ENCODE measurements around the gene LIME1. TPM values are rescaled to one million over a fixed set of nuclear protein-coding genes. Genes with fewer than 3 reads are reported as not detected.

The LIME1 gene
- total and polyA plus RNA-seq, 2 donors (not counting 1 experiment from before 2014, with no cell fraction given): 0.68 to 3.5 TPM

DNA sequence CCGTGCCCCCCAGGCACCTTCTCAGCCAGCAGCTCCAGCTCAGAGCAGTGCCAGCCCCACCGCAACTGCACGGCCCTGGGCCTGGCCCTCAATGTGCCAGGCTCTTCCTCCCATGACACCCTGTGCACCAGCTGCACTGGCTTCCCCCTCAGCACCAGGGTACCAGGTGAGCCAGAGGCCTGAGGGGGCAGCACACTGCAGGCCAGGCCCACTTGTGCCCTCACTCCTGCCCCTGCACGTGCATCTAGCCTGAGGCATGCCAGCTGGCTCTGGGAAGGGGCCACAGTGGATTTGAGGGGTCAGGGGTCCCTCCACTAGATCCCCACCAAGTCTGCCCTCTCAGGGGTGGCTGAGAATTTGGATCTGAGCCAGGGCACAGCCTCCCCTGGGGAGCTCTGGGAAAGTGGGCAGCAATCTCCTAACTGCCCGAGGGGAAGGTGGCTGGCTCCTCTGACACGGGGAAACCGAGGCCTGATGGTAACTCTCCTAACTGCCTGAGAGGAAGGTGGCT is 39.1 kb upstream of the LIME1 start:
- Histone ChIP-seq H3K4me2 (ENCODE audit: extremely low read depth, insufficient read depth, low read length) (peak overlapping the region; percentile 25), H4K20me1 (ENCODE audit: control insufficient read depth, extremely low read depth, insufficient read depth, low read length) (no peaks in the 10 kb centered on the region), H3K27me3 (ENCODE audit: control insufficient read depth, insufficient read depth, low read length) (no peaks in the 10 kb centered on the region), H3K36me3 (ENCODE audit: control insufficient read depth, insufficient read depth, low read length) (peaks cover 29% of the 10 kb centered on the region), H3K4me1 (ENCODE audit: control insufficient read depth, extremely low read depth, insufficient read depth, low read length) (peaks cover 28% of the 10 kb centered on the region), H2AFZ (ENCODE audit: low read length) (no peak overlapping the region), H3K9me3 (ENCODE audit: control insufficient read depth, insufficient read depth, low read depth, low read length) (no peaks in the 10 kb centered on the region), H3K9ac (ENCODE audit: insufficient read depth, low read length) (no peak overlapping the region), H3K27ac (ENCODE audit: insufficient read depth, low read length) (peak overlapping the region; percentile 93), H3K79me2 (ENCODE audit: control insufficient read depth, insufficient read depth, low read length) (peaks cover 3% of the 10 kb centered on the region), H3K4me3 (replicated peaks in 1 of 4; ENCODE audit: control extremely low read depth in 1 of 4, insufficient read depth in 1 of 4, low read depth in 3 of 4, low read length in 4 of 4) (peak overlapping the region in 2 of 4 experiments; percentile 26 to 45)
- DNase-seq (ENCODE audit: low read depth in 2 of 2): no peak
- TF ChIP-seq, protein P1, sequence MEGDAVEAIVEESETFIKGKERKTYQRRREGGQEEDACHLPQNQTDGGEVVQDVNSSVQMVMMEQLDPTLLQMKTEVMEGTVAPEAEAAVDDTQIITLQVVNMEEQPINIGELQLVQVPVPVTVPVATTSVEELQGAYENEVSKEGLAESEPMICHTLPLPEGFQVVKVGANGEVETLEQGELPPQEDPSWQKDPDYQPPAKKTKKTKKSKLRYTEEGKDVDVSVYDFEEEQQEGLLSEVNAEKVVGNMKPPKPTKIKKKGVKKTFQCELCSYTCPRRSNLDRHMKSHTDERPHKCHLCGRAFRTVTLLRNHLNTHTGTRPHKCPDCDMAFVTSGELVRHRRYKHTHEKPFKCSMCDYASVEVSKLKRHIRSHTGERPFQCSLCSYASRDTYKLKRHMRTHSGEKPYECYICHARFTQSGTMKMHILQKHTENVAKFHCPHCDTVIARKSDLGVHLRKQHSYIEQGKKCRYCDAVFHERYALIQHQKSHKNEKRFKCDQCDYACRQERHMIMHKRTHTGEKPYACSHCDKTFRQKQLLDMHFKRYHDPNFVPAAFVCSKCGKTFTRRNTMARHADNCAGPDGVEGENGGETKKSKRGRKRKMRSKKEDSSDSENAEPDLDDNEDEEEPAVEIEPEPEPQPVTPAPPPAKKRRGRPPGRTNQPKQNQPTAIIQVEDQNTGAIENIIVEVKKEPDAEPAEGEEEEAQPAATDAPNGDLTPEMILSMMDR (conservative IDR thresholded peaks at IDR 0.05 in 1 of 2, IDR thresholded peaks at IDR 0.05 in 1 of 2; ENCODE audit: low read depth in 1 of 2, low read length in 2 of 2): no peak
- TF ChIP-seq EZH2 (IDR thresholded peaks at IDR 0.05; ENCODE audit: low read length, missing control alignments): no peak

DNA sequence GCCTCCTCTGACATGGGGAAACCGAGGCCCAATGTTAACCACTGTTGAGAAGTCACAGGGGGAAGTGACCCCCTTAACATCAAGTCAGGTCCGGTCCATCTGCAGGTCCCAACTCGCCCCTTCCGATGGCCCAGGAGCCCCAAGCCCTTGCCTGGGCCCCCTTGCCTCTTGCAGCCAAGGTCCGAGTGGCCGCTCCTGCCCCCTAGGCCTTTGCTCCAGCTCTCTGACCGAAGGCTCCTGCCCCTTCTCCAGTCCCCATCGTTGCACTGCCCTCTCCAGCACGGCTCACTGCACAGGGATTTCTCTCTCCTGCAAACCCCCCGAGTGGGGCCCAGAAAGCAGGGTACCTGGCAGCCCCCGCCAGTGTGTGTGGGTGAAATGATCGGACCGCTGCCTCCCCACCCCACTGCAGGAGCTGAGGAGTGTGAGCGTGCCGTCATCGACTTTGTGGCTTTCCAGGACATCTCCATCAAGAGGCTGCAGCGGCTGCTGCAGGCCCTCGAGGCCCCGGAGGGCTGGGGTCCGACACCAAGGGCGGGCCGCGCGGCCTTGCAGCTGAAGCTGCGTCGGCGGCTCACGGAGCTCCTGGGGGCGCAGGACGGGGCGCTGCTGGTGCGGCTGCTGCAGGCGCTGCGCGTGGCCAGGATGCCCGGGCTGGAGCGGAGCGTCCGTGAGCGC is 38.5 kb upstream of the LIME1 start:
- Histone ChIP-seq H4K20me1 (ENCODE audit: control insufficient read depth, extremely low read depth, insufficient read depth, low read length) (no peaks in the 10 kb centered on the region), H3K4me3 (replicated peaks in 1 of 4; ENCODE audit: control extremely low read depth in 1 of 4, insufficient read depth in 1 of 4, low read depth in 3 of 4, low read length in 4 of 4) (no peak overlapping the region), H3K27ac (ENCODE audit: insufficient read depth, low read length) (peak overlapping the region; percentile 93), H3K4me1 (ENCODE audit: control insufficient read depth, extremely low read depth, insufficient read depth, low read length) (peaks cover 28% of the 10 kb centered on the region), H3K27me3 (ENCODE audit: control insufficient read depth, insufficient read depth, low read length) (no peaks in the 10 kb centered on the region), H3K4me2 (ENCODE audit: extremely low read depth, insufficient read depth, low read length) (no peak overlapping the region), H3K79me2 (ENCODE audit: control insufficient read depth, insufficient read depth, low read length) (peaks cover 3% of the 10 kb centered on the region), H3K36me3 (ENCODE audit: control insufficient read depth, insufficient read depth, low read length) (peaks cover 29% of the 10 kb centered on the region), H3K9ac (ENCODE audit: insufficient read depth, low read length) (no peak overlapping the region), H2AFZ (ENCODE audit: low read length) (no peak overlapping the region), H3K9me3 (ENCODE audit: control insufficient read depth, insufficient read depth, low read depth, low read length) (no peaks in the 10 kb centered on the region)
- TF ChIP-seq, protein P1 (conservative IDR thresholded peaks at IDR 0.05 in 1 of 2, IDR thresholded peaks at IDR 0.05 in 1 of 2; ENCODE audit: low read depth in 1 of 2, low read length in 2 of 2): no peak
- no peak for TF ChIP-seq EZH2 (IDR thresholded peaks at IDR 0.05; ENCODE audit: low read length, missing control alignments)
- DNase-seq (ENCODE audit: low read depth in 2 of 2): no peak

DNA sequence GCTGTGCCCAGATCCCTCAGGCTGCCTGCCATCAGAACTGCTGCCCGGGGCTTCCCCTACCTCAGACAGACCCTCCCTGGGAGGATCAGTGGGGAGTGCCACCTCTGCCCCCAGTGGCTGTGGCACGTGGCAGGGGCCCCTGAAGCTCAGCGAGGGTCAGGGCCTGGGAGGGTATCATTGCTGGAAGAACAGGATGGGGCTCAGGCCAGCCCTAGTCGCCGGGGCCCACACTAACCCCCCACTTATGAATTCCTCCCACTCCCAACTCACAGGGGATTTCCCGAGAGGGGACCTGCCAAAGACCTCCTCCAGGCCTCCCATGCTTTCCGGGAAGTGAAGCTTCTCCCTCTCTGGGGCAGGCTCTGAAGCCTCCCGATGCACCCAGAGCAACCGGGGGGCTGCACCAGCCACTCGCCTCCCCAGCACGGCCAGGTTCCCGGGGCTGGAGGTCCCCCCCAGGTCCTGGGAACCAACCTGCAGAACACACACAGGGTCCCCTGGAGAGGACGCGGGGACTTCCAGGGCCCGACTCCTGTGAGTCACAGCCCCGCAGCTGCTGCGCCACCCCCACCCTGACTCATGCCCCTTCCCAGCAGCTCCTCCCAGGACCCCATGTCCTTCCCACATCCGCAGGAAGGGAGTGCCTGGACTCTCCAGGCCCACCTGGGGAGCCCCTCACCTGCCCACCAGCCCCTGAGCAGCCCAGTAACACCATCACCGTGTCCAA is 37.6 kb upstream of the LIME1 start:
- no peak overlapping the region for H3K4me2 ChIP-seq (ENCODE audit: extremely low read depth, insufficient read depth, low read length)
- peaks cover 3% of the 10 kb centered on the region for H3K79me2 ChIP-seq (ENCODE audit: control insufficient read depth, insufficient read depth, low read length)
- DNase-seq (ENCODE audit: low read depth in 2 of 2): peak; percentile 84 to 92
- peaks cover 28% of the 10 kb centered on the region for H3K4me1 ChIP-seq (ENCODE audit: control insufficient read depth, extremely low read depth, insufficient read depth, low read length)
- no peaks in the 10 kb centered on the region for H4K20me1 ChIP-seq (ENCODE audit: control insufficient read depth, extremely low read depth, insufficient read depth, low read length)
- H3K27ac ChIP-seq (ENCODE audit: insufficient read depth, low read length): peak overlapping the region; percentile 93
- peak overlapping the region; percentile 56 for H3K9ac ChIP-seq (ENCODE audit: insufficient read depth, low read length)
- TF ChIP-seq, protein P1 (conservative IDR thresholded peaks at IDR 0.05 in 1 of 2, IDR thresholded peaks at IDR 0.05 in 1 of 2; ENCODE audit: low read depth in 1 of 2, low read length in 2 of 2): no peak
- TF ChIP-seq EZH2 (IDR thresholded peaks at IDR 0.05; ENCODE audit: low read length, missing control alignments): no peak
- no peaks in the 10 kb centered on the region for H3K9me3 ChIP-seq (ENCODE audit: control insufficient read depth, insufficient read depth, low read depth, low read length)
- H2AFZ ChIP-seq (ENCODE audit: low read length): no peak overlapping the region
- peak overlapping the region in 1 of 4 experiments; percentile 14 for H3K4me3 ChIP-seq (replicated peaks in 1 of 4; ENCODE audit: control extremely low read depth in 1 of 4, insufficient read depth in 1 of 4, low read depth in 3 of 4, low read length in 4 of 4)
- H3K27me3 ChIP-seq (ENCODE audit: control insufficient read depth, insufficient read depth, low read length): no peaks in the 10 kb centered on the region
- peaks cover 29% of the 10 kb centered on the region for H3K36me3 ChIP-seq (ENCODE audit: control insufficient read depth, insufficient read depth, low read length)

Measured in fibroblast of lung (primary cell).